Stimulated activated CD4-positive, alpha-beta T cell treated with anti-CD3 and anti-CD28 coated beads, Interleukin-12 subunit alpha, Interleukin-12 subunit beta, amount 100 ng/mL, for 48 hours (primary cell): ENCODE data around the gene CALML3.

Experiments used
- DNase-seq, 3 donors: peaks; one replicate each; pipeline ENCODE4 v3.0.0-alpha.2; 2020; ENCODE audit warnings: low read depth in 2 of 3, low spot score in 1 of 3

Gene CALML3

DNA sequence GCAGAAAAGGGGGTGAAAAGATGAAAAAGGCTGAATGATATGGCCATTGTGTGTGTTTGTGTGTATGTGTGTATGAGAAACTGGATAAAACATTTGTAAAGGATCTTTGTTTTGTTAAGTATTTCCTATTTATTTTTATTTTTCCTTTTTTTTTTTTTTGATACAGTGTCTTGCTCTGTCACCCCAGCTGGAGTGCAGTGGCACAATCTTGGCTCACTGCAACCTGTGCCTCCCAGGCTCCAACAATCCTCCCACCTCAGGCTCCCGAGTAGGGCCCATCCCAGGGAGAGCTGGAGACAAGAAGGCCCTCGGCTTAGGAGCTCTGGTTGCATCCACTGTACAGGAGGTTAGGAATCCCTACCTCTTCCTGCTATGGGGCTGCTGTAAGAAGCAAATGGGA is 18.5 kb upstream of the CALML3 start:
- no peak for DNase-seq

DNA sequence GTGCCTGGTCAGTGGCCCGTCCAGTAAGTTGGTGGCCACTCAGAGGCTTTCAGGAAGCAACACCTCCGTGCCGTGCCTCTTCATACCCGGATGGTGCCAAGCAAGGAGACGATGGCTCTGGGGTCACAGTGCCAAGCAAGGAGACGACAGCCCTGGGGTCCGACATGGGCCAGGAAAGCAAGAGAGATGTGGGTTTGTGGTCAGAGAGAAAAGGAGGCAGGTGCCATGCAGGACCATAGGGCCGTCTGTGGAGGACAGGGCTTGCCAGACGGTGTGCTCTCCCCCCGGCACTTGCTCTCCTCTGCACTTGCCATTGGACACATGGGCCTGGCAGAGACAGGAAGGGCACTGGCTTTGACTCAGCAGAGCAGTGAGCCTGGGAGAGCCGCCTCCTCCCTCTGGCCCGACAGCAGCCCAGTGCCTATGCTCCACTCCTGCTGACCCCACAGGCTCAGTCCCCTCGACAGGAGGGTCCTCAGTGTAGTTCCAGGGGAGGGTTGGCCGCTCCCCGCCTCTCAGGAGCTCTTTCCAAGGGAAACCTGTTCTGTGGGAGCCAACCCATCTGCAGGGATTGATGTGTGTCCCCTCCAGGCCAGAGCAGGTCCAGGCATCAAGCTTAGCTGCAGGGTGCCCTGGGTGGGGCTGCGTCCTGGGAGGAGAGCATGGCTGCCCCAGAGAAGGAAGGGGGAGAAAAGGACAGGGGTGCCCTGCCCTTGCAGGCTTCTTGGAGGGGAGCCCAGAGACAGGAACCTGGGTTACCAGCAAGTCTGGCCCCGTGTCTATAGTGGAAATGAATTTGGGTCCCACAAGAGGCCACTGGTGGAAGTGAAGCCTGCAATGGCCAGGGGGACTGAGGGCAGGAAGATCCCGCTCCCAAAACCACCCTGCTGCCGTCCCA is 17.8 kb upstream of the CALML3 start:
- no peak for DNase-seq

DNA sequence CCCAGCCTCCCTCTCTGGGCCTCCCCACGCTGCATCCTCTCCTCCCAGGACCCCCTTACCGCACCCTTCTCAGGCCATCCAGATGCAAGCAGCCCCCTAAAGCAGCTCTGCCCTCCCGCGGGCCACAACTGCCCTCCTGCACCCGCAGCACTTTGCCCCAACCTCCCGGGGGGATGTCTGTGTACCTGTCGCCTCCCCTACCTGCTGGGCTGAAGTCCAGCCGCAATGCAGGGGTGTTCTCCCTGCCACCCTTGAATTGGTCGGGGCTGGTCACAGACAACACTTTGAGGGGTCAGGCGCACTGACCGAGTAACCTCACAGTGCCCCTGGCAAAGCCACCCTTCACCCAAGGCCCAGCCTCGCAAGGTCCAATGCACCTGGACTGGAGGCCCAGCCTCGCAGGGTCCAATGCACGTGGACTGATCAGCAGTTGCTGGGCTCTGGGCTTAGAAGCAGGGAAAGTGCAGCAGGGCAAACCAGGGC is 17.1 kb upstream of the CALML3 start:
- no peak for DNase-seq

DNA sequence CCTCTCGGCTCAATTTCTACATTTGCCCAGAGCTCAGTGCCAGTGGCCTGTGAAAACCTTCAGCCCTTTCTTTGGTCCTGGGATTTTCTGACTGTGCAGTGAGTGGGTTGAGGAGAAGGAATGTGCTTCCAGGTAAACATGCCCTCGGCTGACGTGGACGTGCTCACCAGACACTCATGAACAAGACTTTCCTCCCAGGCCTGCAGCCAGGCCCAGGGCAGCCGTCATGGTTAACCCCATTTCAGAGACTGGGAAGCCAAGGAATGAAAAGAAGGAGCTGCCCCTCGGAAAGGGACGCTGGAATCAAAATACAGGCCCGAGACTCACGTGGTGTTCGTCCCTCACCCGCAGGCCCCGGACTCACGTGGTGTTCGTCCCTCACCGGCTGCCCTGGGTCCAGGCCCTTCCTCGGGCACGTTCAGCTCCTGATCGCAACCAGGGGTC is 16.6 kb upstream of the CALML3 start:
- DNase-seq = no peak

DNA sequence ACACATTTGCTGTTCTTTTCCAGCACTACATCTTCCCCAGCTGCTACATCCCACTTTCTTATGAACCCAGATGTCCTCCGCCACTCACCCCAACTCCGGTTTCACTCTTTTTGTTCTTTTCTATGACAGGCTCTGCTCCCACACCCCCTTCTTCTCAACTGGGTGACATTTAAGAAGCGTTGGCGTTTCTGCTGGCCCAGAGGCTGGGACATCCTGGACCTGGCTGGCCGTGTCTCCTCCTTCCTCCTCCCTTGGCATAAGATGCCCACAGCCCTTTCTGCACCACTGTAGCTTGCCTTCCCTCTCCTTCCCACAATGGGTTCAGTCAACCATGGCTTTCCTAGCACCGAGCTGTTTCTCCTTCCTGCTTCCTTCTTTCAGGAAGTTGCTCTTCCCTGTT is 16.0 kb upstream of the CALML3 start:
- DNase-seq = no peak

DNA sequence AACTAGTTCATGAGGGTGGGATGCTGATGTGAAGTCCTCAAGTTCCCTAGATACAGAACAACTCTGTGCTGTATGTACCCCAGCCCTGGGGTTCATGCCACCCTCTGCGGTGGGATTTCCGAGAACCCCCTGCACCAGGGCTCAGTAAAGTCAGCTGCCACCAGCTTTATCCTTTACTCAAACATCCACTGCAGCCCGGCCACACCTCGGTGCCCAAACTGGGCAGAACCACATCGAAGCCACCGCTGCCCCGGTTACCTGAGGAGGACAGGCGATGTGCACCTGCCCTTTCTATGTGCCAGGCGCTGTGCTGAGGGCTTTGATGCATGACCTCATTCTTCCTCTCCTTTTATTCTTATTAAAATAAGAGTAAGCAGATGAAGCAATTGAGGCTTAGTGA is 15.5 kb upstream of the CALML3 start:
- DNase-seq = no peak

DNA sequence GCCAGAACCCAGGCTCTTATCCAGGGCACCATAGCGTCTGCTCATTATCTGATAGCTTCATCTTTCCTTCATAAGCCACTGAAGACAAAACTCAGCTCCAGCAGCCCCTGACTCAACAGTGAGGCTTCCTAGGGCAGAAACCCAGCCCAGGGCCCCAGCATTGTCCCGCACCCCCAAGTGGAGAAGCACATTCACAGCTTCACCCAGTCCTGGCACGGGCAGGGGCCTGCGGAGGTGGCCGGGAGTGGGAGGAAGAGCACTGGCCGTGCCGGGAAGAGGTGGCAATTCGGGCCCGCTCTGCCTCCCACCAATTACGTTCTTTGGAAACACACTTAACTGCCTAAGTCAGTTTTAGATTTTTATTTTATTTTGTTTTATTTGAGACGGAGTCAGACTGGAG is 15.1 kb upstream of the CALML3 start:
- no peak for DNase-seq

DNA sequence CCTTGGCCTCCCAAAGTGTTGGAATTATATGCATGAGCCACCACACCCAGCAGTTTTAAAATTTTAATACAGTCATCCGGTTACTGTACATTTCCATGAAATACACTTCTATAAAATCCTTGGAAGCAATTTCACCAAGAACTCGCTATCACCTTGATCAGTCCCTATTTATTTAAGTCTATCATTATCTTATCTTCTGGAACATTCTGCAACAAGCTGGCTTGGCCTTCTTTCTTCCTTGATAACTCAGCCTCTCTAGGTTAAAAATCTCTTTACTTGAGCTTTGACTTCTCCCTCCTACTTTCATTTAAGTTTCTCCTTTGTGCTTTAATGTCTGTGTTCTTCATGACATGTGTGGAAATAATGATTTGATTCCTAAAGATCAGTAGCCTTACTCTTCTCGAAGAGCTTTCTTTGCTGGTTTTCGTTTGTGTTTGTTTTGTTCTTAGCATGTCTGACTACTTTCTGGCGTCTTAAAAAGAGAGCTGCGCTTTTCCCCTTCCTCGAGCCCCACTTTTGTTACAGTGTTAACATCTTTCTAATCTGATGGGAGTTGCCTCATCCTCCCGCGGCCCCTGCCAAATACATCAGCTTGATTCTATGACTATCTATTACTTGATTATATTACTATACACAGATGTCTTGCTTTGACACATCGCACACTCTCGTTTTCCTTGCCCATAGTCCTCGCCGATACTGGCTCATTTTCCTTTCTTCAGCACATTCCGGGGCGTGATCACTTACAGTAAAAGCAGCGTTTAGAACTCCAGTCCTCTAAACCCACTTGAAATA is 14.3 kb upstream of the CALML3 start:
- no peak for DNase-seq

DNA sequence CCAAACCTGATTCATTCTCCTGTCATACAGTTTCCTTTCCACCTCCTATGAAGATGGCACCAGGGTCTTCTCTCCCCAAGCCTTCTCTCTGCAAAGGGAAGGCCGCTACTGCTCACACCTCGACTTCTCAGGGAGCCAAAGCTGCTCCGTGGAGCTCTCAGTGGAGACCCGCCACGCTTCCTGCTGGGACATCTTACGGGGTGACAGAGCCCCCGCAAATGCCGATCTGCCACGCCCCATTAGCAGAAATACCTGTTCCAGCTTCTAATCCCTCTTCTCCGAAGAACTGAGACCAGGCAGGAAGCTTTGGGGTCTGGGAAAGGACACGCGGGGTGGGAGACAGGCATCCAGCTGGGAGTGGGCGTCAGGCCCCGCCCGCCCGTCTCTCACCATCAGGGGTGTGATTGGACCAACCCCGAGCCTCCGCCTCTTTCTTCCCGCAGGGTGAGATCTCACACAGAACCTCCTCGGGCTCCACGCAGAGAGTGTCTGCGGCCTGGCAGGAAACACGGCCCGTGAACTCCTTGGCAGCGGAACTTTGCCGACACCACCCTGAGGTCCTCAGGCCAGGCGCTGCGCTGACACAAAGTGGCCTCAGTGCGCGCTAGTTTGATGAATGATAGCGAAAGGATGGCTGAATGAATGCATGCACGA is 13.4 kb upstream of the CALML3 start:
- DNase-seq = no peak

DNA sequence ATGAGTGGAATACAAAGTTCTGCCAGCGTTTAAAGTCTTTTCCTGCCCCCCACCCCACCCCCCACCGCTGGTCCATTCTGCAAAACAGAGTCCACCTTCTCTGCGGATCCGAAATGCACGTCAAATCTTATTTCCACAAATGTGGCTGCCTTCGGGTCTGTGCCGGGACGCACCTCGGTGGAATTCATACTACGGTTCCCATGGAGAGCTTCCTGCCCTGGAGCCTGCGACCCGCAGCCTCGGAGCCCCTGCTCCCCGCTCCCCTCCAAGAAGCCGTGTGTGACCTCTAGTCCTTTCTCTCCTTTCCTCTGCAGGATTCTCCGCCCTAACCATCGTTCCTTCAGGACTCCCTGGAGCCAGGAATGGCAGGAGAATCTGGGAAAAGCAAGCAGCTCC is 12.9 kb upstream of the CALML3 start:
- no peak for DNase-seq

DNA sequence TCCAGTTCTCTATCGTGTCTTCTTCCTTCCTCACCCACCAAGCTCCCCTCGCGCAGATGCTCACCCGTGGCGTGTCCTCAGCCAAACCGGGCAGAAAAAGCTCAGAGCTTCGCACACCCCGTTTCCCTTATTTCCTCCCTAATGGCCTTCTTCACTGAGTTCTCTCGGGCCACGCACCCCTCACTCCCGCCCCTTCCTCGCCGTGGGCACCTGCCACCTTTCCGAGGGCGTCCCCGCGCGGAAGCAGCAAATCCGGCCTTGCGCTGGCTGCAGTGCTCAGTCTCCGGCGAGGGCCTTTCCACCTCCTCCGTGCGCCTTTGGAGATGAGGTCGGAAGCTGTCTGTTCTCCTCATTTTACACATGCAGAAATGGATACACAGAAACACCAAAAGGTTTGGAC is 12.4 kb upstream of the CALML3 start:
- DNase-seq = no peak

DNA sequence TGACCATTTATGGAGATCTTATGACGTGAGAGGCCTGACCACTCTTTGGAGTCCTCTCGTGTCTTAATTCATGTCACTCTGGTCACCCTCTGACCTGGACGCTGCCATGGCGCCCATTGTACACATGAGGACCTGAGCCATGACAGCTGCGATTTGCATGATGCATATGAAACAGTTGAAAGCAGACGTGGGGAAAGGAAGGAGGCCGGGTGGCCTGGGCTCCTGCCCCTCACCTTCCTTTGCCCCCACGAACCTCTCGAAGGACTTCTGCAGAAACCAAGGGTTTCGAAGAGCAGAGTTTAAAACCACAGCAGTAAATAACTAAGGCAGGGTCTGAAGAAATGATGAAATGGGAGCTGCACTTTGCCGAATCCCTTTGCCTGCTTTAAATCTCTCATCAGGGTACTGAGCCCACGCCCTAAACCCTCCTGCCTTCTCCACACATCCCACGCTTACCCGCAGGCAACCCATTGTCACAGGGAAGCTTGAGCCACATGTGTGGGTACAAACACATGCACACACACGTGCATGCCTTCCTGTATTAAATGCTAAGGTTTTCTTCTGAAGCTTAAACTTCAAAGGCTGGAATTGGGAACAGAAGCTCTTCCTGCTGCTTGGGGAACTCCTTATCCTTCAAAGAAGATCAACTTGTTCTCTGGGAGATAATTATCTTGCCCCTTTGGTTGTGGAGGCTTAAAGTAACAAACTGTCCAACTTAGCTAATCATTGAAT is 11.7 kb upstream of the CALML3 start:
- peak; percentile 8 to 13 (median 8) for DNase-seq

DNA sequence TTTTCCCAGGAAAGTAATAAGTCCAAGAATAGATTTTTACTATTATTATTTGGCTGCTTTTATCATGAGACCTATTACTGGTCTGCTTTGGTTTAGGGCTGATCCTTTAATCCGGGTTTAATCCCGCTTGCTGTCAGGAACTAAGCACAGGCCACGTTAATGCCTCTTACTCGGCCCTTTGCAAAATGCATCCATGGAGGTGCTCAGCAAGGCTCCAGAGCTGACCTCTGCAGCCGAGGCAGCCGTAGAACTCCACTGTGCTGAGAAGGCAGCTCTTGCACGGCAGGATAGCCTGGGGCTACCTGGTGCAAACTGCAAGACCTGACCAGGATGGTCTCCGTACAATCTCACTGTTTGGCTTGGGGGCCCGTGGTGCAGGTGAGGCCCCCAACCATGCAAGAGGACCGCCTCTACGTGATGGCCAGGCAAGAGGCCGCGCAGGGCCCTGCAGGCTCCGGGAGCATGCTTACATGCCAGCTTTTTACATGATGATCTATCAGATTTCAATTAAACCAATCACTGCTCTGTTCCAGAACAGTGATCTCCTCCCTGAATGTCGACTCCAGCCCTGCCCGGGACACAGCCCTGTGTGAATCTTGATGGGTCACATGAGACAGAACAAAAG is 10.4 kb upstream of the CALML3 start:
- no peak for DNase-seq

DNA sequence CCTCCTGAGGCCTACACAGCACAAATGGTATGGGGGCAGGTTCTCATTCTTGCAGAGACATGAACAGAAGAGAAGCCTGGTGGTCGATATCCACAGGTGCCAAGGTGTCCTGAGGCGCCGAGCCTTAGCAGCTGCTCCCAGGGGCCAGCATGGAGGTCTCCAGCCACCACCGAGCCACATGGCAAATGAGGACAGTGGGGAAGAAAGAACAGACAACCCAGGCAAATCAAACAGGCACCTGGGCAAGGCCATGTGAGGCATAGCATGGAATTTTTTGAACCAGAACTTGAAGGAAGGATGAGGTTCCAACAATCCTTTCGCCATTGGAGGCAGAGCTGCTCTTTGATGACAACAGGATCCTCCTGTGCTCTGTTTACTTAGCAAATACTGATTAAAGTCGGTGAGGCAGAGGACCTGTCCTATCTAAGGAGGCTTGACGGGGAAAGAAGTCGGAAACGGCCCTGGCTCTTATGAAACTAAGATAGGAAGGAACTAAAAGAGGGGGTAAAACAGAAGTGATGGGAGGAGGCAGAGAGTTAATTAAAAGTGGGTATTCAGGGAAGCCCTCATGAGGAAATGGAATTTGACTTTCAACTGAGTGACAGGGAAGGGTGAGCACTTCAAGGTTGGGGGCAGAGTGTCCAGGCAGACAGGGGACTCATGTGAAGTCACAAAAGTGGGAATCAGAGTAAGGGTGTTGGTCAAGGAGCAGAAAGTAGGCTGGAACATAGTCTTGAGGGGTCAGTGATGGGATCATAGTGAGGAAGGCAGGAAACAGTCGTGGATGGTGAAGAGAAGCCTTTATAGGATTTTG is 8.6 kb upstream of the CALML3 start:
- no peak for DNase-seq

DNA sequence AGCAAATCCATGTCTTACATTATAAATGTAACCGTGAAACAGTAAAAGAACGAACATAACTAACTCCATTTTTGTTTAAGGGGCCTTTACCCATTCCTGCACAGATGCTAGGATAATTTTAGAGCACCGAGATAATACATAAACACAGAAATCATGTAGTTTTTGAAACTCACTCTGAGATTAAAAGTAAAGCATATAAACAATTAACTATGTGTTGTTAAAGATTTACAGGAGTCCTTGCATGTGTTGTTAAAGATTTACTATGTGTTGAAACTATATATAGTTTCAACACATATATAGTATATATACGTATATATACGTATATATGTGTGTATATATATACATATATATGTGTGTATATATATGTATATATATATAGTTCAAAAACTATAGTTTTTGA is 7.2 kb upstream of the CALML3 start:
- no peak for DNase-seq

DNA sequence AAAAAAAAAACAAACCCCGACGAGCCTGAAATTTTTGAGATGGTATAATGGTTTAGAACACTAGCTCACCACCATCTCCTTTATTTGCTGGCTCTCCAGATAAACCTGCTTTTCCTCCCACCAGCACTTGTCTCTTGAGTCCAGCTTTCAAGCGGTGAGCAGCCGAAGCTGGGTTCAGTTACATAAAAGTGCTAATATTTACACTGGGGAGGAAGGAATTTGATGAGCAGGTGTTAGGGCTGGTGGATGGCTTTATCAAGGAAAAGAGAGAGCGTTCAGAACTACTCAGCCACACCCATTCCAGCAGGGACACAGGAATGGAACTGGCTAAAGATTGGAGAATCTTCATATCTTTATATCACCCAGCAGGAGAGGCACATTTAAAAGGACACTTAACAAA is 6.6 kb upstream of the CALML3 start:
- DNase-seq = no peak

DNA sequence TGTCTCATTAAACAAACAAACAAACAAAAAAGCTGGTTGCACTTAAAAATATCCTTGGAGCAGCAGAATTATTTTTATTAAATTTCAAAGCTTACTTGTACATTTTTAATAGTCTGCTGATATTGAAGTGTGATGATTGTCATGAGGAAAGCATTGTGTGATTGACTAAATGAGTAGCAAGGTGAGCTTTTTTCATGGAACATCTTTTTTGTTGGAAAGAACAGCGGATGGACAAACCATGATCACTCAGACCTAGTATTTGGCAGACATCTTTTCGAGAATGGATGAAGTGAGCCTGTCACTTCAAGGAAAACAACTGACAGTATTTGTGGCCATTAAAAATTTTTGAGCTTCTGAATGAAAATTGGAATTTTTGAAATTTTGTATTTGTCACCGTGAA is 5.7 kb upstream of the CALML3 start:
- DNase-seq = no peak

DNA sequence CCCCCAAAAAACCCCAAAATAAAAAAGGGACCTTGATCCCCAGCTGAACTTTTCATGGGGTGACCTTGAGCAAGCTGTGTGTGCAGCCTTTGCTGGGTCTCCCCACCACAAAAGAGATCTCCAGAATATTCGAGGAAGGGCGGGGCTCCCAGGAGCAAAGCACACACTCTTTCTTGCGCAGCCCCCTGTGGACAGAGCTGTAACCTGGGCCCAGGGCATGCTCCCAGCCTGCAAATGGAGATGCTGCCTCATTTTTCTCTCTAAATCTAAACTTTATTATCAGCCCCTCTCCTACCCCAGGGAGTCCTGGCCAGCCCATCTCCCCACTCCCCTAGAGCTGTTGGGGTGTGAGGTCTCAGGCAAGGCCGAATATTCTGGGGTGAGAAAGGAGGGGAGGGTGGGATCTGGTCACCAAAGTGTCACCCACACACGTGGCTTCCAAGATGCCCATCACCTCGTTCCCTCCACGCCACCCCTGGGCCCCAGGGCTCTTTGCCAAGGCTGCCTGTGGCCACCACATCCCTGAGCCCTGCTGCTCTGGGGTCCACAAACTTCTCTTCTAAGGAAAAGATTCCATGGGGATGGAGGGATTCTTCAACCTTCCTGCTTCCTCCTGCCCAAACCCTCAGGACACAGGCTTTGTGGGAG is 1.7 kb upstream of the CALML3 start:
- DNase-seq = no peak
